ENCODE data around the gene SKA2. TPM values are rescaled to one million over a fixed set of nuclear protein-coding genes. Genes with fewer than 3 reads are reported as not detected.

SKA2 gene
- total and polyA plus RNA-seq, 2 donors (not counting 1 experiment from before 2014, with no cell fraction given) = 52.9 to 53.7 TPM

GRCh38 chr17:59101178-59101577, 53.8 kb downstream of the SKA2 start:
- H3K27me3 ChIP-seq (ENCODE audit: control insufficient read depth, insufficient read depth, low read length) = no peaks in the 10 kb centered on the region
- no peak overlapping the region for H3K4me3 ChIP-seq (replicated peaks in 1 of 4; ENCODE audit: control extremely low read depth in 1 of 4, insufficient read depth in 1 of 4, low read depth in 3 of 4, low read length in 4 of 4)
- H3K4me1 ChIP-seq (ENCODE audit: control insufficient read depth, extremely low read depth, insufficient read depth, low read length) = no peaks in the 10 kb centered on the region
- H3K9me3 ChIP-seq (ENCODE audit: control insufficient read depth, insufficient read depth, low read depth, low read length) = no peaks in the 10 kb centered on the region
- H3K27ac ChIP-seq (ENCODE audit: insufficient read depth, low read length) = no peak overlapping the region
- H2AFZ ChIP-seq (ENCODE audit: low read length) = no peak overlapping the region
- no peak for TF ChIP-seq CTCF (conservative IDR thresholded peaks at IDR 0.05 in 1 of 2, IDR thresholded peaks at IDR 0.05 in 1 of 2; ENCODE audit: low read depth in 1 of 2, low read length in 2 of 2)
- no peak for TF ChIP-seq EZH2 (IDR thresholded peaks at IDR 0.05; ENCODE audit: low read length, missing control alignments)
- DNase-seq (ENCODE audit: low read depth in 2 of 2) = no peak
- H3K4me2 ChIP-seq (ENCODE audit: extremely low read depth, insufficient read depth, low read length) = no peak overlapping the region
- H3K79me2 ChIP-seq (ENCODE audit: control insufficient read depth, insufficient read depth, low read length) = peaks cover 29% of the 10 kb centered on the region
- H3K9ac ChIP-seq (ENCODE audit: insufficient read depth, low read length) = no peak overlapping the region
- no peaks in the 10 kb centered on the region for H4K20me1 ChIP-seq (ENCODE audit: control insufficient read depth, extremely low read depth, insufficient read depth, low read length)
- peaks cover 2% of the 10 kb centered on the region for H3K36me3 ChIP-seq (ENCODE audit: control insufficient read depth, insufficient read depth, low read length)

- DNase-seq (ENCODE audit: low read depth in 2 of 2) = no peak
- H3K4me1 ChIP-seq (ENCODE audit: control insufficient read depth, extremely low read depth, insufficient read depth, low read length) = peaks cover 11% of the 10 kb centered on the region
- H3K4me3 ChIP-seq (replicated peaks in 1 of 4; ENCODE audit: control extremely low read depth in 1 of 4, insufficient read depth in 1 of 4, low read depth in 3 of 4, low read length in 4 of 4) = no peak overlapping the region
- H3K27ac ChIP-seq (ENCODE audit: insufficient read depth, low read length) = no peak overlapping the region
- no peaks in the 10 kb centered on the region for H3K9me3 ChIP-seq (ENCODE audit: control insufficient read depth, insufficient read depth, low read depth, low read length)
- H3K9ac ChIP-seq (ENCODE audit: insufficient read depth, low read length) = no peak overlapping the region
- peaks cover 2% of the 10 kb centered on the region for H3K36me3 ChIP-seq (ENCODE audit: control insufficient read depth, insufficient read depth, low read length)
- no peak for TF ChIP-seq CTCF (conservative IDR thresholded peaks at IDR 0.05 in 1 of 2, IDR thresholded peaks at IDR 0.05 in 1 of 2; ENCODE audit: low read depth in 1 of 2, low read length in 2 of 2)
- no peak for TF ChIP-seq EZH2 (IDR thresholded peaks at IDR 0.05; ENCODE audit: low read length, missing control alignments)
- H3K27me3 ChIP-seq (ENCODE audit: control insufficient read depth, insufficient read depth, low read length) = no peaks in the 10 kb centered on the region
- no peak overlapping the region for H3K4me2 ChIP-seq (ENCODE audit: extremely low read depth, insufficient read depth, low read length)
- no peaks in the 10 kb centered on the region for H4K20me1 ChIP-seq (ENCODE audit: control insufficient read depth, extremely low read depth, insufficient read depth, low read length)
- no peak overlapping the region for H2AFZ ChIP-seq (ENCODE audit: low read length)
- peaks cover 15% of the 10 kb centered on the region for H3K79me2 ChIP-seq (ENCODE audit: control insufficient read depth, insufficient read depth, low read length)
Observed at GRCh38 chr17:59097876-59098275, 57.1 kb downstream of the SKA2 start.

GRCh38 chr17:59094861-59095530, 60.0 kb downstream of the SKA2 start:
- Histone ChIP-seq H3K36me3 (ENCODE audit: control insufficient read depth, insufficient read depth, low read length) (peaks cover 2% of the 10 kb centered on the region), H3K27ac (ENCODE audit: insufficient read depth, low read length) (peak overlapping the region; percentile 57), H3K4me1 (ENCODE audit: control insufficient read depth, extremely low read depth, insufficient read depth, low read length) (peaks cover 11% of the 10 kb centered on the region), H2AFZ (ENCODE audit: low read length) (no peak overlapping the region), H3K4me3 (replicated peaks in 1 of 4; ENCODE audit: control extremely low read depth in 1 of 4, insufficient read depth in 1 of 4, low read depth in 3 of 4, low read length in 4 of 4) (no peak overlapping the region), H3K27me3 (ENCODE audit: control insufficient read depth, insufficient read depth, low read length) (no peaks in the 10 kb centered on the region), H3K9me3 (ENCODE audit: control insufficient read depth, insufficient read depth, low read depth, low read length) (no peaks in the 10 kb centered on the region), H3K4me2 (ENCODE audit: extremely low read depth, insufficient read depth, low read length) (no peak overlapping the region), H3K79me2 (ENCODE audit: control insufficient read depth, insufficient read depth, low read length) (peaks cover 13% of the 10 kb centered on the region), H3K9ac (ENCODE audit: insufficient read depth, low read length) (no peak overlapping the region), H4K20me1 (ENCODE audit: control insufficient read depth, extremely low read depth, insufficient read depth, low read length) (no peaks in the 10 kb centered on the region)
- no peak for DNase-seq (ENCODE audit: low read depth in 2 of 2)
- no peak for TF ChIP-seq EZH2 (IDR thresholded peaks at IDR 0.05; ENCODE audit: low read length, missing control alignments)
- no peak for TF ChIP-seq CTCF (conservative IDR thresholded peaks at IDR 0.05 in 1 of 2, IDR thresholded peaks at IDR 0.05 in 1 of 2; ENCODE audit: low read depth in 1 of 2, low read length in 2 of 2)

Data from fibroblast of lung (primary cell).